ENCODE data around the gene TP53. TPM values are rescaled to one million over a fixed set of nuclear protein-coding genes. Genes with fewer than 3 reads are reported as not detected.

TP53 gene
- 10 to 100 TPM; 12.9 to 20.1 TPM for total RNA-seq

DNA sequence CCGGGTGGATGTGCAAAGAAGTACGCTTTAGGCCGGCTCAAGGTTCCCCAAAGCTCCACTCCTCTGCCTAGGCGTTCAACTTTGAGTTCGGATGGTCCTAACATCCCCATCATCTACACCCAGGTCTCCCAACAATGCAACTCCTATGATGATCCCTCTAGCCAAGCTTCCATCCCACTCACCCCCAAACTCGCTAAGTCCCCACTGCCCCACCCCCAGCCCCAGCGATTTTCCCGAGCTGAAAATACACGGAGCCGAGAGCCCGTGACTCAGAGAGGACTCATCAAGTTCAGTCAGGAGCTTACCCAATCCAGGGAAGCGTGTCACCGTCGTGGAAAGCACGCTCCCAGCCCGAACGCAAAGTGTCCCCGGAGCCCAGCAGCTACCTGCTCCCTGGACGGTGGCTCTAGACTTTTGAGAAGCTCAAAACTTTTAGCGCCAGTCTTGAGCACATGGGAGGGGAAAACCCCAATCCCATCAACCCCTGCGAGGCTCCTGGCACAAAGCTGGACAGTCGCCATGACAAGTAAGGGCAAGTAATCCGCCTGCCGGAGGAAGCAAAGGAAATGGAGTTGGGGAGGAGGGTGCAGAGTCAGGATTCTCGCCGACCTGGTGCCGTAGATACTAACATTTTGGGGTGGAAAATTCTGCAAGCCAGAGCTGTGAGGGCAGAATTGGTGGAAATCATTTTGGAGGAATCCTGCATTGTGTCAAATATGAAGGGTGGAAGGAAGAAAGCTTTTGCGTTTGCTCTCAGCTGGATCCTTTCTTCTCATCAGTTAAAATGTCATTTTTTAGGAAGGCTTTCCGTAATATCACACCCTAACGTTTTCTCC lies at the start of gene TP53:
TSS of gene TP53 (minus strand) at position 419 of the 836 bp plus-strand sequence. CDS start 10,896 bp downstream, outside the sequence.
- Histone ChIP-seq H3K9me3 (no peaks in the 10 kb centered on the region), H3K36me3 (no peaks in the 10 kb centered on the region), H3K4me3 (peak within 1 kb of the TSS; percentile 65 to 75), H3K27ac (peak within 1 kb of the TSS; percentile 89 to 93), H3K4me1 (peaks cover 6 to 21% of the 10 kb centered on the region in 2 donors), H3K27me3 (no peaks in the 10 kb centered on the region)
- TF ChIP-seq, protein P1, sequence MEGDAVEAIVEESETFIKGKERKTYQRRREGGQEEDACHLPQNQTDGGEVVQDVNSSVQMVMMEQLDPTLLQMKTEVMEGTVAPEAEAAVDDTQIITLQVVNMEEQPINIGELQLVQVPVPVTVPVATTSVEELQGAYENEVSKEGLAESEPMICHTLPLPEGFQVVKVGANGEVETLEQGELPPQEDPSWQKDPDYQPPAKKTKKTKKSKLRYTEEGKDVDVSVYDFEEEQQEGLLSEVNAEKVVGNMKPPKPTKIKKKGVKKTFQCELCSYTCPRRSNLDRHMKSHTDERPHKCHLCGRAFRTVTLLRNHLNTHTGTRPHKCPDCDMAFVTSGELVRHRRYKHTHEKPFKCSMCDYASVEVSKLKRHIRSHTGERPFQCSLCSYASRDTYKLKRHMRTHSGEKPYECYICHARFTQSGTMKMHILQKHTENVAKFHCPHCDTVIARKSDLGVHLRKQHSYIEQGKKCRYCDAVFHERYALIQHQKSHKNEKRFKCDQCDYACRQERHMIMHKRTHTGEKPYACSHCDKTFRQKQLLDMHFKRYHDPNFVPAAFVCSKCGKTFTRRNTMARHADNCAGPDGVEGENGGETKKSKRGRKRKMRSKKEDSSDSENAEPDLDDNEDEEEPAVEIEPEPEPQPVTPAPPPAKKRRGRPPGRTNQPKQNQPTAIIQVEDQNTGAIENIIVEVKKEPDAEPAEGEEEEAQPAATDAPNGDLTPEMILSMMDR (IDR thresholded peaks at IDR 0.05) = no peak
- DNase-seq (ENCODE audit: low spot score) = peak; percentile 93

DNA sequence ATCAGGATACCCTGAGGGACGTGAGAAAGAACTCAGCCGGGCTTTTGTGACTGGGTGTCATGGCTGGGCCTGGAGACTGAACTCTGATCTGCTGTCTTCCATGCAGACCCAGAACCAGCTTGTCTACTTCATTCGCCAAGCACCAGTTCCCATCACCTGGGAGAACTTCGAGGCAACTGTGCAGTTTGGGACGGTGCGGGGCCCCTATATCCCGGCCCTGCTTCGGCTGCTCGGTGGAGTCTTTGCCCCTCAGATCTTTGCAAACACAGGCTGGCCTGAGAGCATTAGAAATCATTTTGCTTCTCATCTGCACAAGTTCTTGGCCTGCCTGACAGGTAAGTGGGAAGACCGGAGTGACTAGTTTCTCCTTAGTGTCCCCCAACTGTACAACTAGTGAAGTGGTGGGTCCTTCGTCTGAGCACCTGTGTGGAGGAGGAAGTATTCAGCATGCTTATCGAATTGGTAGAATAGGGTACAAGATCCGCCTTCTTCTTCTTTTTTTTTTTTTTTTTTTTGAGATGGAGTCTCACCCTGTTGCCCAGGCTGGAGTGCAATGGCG lies 45.8 kb upstream of the TP53 start:
- no peak for DNase-seq (ENCODE audit: low spot score)
- Histone ChIP-seq H3K4me1 (no peaks in the 10 kb centered on the region), H3K27me3 (no peaks in the 10 kb centered on the region), H3K36me3 (no peaks in the 10 kb centered on the region), H3K9me3 (no peaks in the 10 kb centered on the region), H3K27ac (no peak overlapping the region), H3K4me3 (no peak overlapping the region)
- TF ChIP-seq, protein P1 (IDR thresholded peaks at IDR 0.05) = no peak

DNA sequence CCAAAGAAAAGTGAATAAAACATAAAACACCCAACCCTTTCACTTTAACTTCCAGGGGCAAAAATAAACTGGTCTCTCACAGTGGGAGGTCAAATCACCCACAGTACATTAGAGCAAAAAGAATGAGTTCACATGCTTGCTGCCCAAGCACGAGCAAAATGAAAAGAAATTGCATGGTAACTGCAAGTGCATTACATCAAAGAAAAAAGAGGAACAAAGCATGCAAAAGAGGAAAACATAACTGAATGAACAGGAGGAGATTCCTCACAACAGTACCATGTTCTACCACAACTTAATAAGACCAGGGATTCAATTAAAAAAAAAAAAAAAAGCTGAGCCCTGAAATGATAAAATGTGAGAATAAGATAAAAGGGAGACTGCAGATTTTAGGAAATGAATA lies 42.5 kb upstream of the TP53 start:
- Histone ChIP-seq H3K27ac (no peak overlapping the region), H3K4me1 (no peaks in the 10 kb centered on the region), H3K27me3 (no peaks in the 10 kb centered on the region), H3K4me3 (no peak overlapping the region), H3K9me3 (no peaks in the 10 kb centered on the region), H3K36me3 (no peaks in the 10 kb centered on the region)
- TF ChIP-seq, protein P1 (IDR thresholded peaks at IDR 0.05) = no peak
- no peak for DNase-seq (ENCODE audit: low spot score)

DNA sequence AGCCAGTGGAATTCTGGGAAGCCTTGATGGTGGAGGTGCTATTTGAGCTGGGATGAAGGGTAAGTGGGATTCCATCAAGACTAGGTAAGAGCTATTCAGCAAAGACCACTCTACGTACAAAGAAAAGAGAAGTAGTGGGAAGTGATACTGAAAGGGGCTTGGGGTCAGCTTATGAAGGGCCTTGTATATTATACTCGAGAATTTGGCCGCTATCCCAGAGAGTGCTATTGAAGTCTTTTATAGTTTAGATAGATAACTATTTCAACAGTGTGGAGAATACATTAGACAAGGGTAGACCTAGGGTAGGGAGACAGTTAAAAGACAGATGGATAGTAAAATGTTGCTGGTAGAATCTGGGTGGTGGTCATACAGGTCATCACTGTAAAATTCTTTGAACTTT lies 40.6 kb upstream of the TP53 start:
- Histone ChIP-seq H3K4me1 (no peaks in the 10 kb centered on the region), H3K36me3 (no peaks in the 10 kb centered on the region), H3K27ac (no peak overlapping the region), H3K4me3 (no peak overlapping the region), H3K27me3 (no peaks in the 10 kb centered on the region), H3K9me3 (no peaks in the 10 kb centered on the region)
- TF ChIP-seq, protein P1 (IDR thresholded peaks at IDR 0.05) = no peak
- no peak for DNase-seq (ENCODE audit: low spot score)

DNA sequence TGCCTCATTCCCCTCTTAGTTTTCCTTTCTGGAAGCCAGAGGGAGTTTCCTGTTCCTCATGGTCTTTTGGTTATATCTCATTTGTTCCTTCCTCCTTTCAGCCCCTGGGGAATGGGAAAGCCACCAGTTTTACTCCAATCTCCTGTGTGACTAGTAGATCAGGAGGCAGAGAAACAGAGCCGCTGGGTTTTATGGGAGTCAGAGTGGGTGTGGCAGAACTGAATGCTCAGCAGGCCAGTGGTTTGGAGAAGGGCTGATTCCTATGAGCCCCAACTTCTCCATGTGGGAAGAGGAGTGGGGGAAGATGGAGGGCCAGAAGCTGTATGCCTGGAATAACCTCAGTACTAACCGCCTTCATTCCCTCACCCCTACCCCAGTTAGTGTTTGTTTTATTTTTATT lies 34.3 kb upstream of the TP53 start:
- Histone ChIP-seq H3K27me3 (no peaks in the 10 kb centered on the region), H3K4me3 (no peak overlapping the region), H3K4me1 (peaks cover 0 to 15% of the 10 kb centered on the region in 2 donors), H3K27ac (no peak overlapping the region), H3K36me3 (no peaks in the 10 kb centered on the region), H3K9me3 (no peaks in the 10 kb centered on the region)
- no peak for DNase-seq (ENCODE audit: low spot score)
- TF ChIP-seq, protein P1 (IDR thresholded peaks at IDR 0.05) = no peak
